IPS DF 4.7 (cell line): ENCODE results near the gene CD46.
"Not testable (repeated sequence)": the region's sequence is repeated elsewhere in the genome, so short reads cannot be mapped to it uniquely, and the experiment has no call there.

Source experiments
- DNase-seq: peaks from one replicate; pipeline ENCODE4 v3.0.0-alpha.2; 2013; ENCODE audit warnings: low spot score; ENCODE audit errors: extremely low read depth

Gene CD46

GRCh38 chr1:207750631-207751305, 1.1 kb upstream of the CD46 start:
- no peak for DNase-seq

- not testable (repeated sequence) for DNase-seq
These were observed 428 bp upstream of the CD46 start for GRCh38 chr1:207751463-207751789.

- no peak for DNase-seq
These were observed 673 bp downstream of the CD46 start for GRCh38 chr1:207752456-207752998.

GRCh38 chr1:207753611-207754010, 1.8 kb downstream of the CD46 start:
- DNase-seq: no peak

GRCh38 chr1:207754011-207754410, 2.2 kb downstream of the CD46 start:
- no peak for DNase-seq

GRCh38 chr1:207754974-207755700, 3.3 kb downstream of the CD46 start:
- DNase-seq: no peak

- no peak for DNase-seq
These were observed 4.2 kb downstream of the CD46 start for GRCh38 chr1:207755846-207756693.

GRCh38 chr1:207762622-207763021, 10.8 kb downstream of the CD46 start:
- no peak for DNase-seq

GRCh38 chr1:207763091-207763490, 11.2 kb downstream of the CD46 start:
- no peak for DNase-seq

- no peak for DNase-seq
These were observed 12.1 kb downstream of the CD46 start for GRCh38 chr1:207763972-207764371.

GRCh38 chr1:207766569-207766968, 14.7 kb downstream of the CD46 start:
- no peak for DNase-seq

- DNase-seq: not testable (repeated sequence)
These were observed 18.7 kb downstream of the CD46 start for GRCh38 chr1:207770514-207770913.

GRCh38 chr1:207776045-207776444, 24.2 kb downstream of the CD46 start:
- not testable (repeated sequence) for DNase-seq

- not testable (repeated sequence) for DNase-seq
These were observed 25.6 kb downstream of the CD46 start for GRCh38 chr1:207777412-207777811.

GRCh38 chr1:207779008-207779407, 27.2 kb downstream of the CD46 start:
- no peak for DNase-seq

- no peak for DNase-seq
These were observed 29.5 kb downstream of the CD46 start for GRCh38 chr1:207781312-207781711.

- no peak for DNase-seq
These were observed 35.9 kb downstream of the CD46 start for GRCh38 chr1:207787776-207788175.

- DNase-seq: no peak
These were observed 37.5 kb downstream of the CD46 start for GRCh38 chr1:207789386-207789785.

GRCh38 chr1:207789792-207790787, 38.2 kb downstream of the CD46 start:
- no peak for DNase-seq

- no peak for DNase-seq
These were observed 39.4 kb downstream of the CD46 start for GRCh38 chr1:207791290-207791689.

- no peak for DNase-seq
These were observed 41.5 kb downstream of the CD46 start for GRCh38 chr1:207793327-207793726.
